ENCODE data around the gene DCLRE1A. TPM values are rescaled to one million over a fixed set of nuclear protein-coding genes. Genes with fewer than 3 reads are reported as not detected.
A peak's percentile ranks its signal among the peaks of the same experiment; 100 is the strongest.

The DCLRE1A gene
- total and polyA plus RNA-seq, 9 donors, result 4.4 to 6.6 (median 5.5) TPM

DNA sequence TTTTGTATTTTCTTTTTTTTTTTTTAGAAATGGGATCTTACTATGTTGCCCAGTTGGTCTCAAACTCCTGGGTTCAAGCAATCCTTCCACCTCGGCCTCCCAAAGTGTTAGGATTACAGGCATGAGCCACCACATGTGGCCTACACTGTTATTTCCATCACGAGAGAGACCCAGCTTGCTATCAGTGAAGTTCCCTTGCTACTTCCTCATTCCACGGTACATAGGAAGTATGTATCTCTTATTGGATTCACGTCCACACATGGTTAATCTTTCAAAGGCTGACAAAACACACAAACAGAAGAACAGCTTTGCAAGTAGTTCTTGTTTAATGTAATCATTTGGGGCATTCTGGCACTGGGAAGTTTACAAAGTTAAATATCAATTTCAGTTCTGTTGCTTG lies 50.9 kb downstream of the DCLRE1A start:
- peaks cover 6% of the 10 kb centered on the region for H3K27me3 ChIP-seq (ENCODE audit: control insufficient read depth, insufficient read depth, low read length)
- peaks cover 4% of the 10 kb centered on the region for H3K4me1 ChIP-seq (ENCODE audit: control insufficient read depth, insufficient read depth, low read length)
- WGBS (ENCODE audit: insufficient coverage), result no CpG with 5 or more reads among the region's 4 CpGs
- no peaks in the 10 kb centered on the region for H3K9me3 ChIP-seq (replicated peaks; ENCODE audit: control insufficient read depth, low read depth, low read length)
- H3K27ac ChIP-seq (ENCODE audit: low read length), result no peak overlapping the region
- peak; percentile 7 for DNase-seq
- H3K36me3 ChIP-seq (ENCODE audit: control insufficient read depth, insufficient read depth, low read length), result no peaks in the 10 kb centered on the region
- H3K4me3 ChIP-seq (ENCODE audit: low read length), result no peak overlapping the region

DNA sequence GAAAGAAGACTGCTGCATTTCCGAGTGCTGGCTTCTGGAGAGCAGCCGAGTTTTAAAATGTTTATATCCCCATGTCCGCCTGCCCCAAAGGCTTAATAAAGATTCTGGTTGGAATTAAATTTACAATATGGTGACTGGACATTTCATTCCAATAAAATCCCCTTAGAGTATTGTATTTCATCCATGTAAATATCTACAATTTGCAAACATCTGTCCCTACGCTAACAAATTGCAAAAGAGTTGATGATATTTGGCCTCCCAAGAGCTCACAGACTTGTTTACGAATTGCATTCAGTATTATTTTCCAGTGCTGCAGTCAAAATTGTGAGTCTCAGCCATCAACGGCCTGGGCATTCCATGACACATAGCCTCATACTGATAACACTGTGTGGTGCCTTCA lies 52.3 kb downstream of the DCLRE1A start:
- DNase-seq, result peak; percentile 88
- peaks cover 4% of the 10 kb centered on the region for H3K4me1 ChIP-seq (ENCODE audit: control insufficient read depth, insufficient read depth, low read length)
- WGBS (ENCODE audit: insufficient coverage), result 16% methylated on average over 3 of the region's 6 CpGs
- H3K36me3 ChIP-seq (ENCODE audit: control insufficient read depth, insufficient read depth, low read length), result no peaks in the 10 kb centered on the region
- peaks cover 6% of the 10 kb centered on the region for H3K27me3 ChIP-seq (ENCODE audit: control insufficient read depth, insufficient read depth, low read length)
- no peaks in the 10 kb centered on the region for H3K9me3 ChIP-seq (replicated peaks; ENCODE audit: control insufficient read depth, low read depth, low read length)
- peak overlapping the region; percentile 9 for H3K27ac ChIP-seq (ENCODE audit: low read length)
- no peak overlapping the region for H3K4me3 ChIP-seq (ENCODE audit: low read length)

GRCh38 chr10:113791691-113792090 lies 62.2 kb downstream of the DCLRE1A start:
- no peaks in the 10 kb centered on the region for H3K4me1 ChIP-seq (ENCODE audit: control insufficient read depth, insufficient read depth, low read length)
- 100% methylated on average over 1 of the region's 2 CpGs for WGBS (ENCODE audit: insufficient coverage)

GRCh38 chr10:113788604-113789083 lies 65.2 kb downstream of the DCLRE1A start:
- no peaks in the 10 kb centered on the region for H3K36me3 ChIP-seq (ENCODE audit: control insufficient read depth, insufficient read depth, low read length)
- no peak overlapping the region for H3K4me3 ChIP-seq (ENCODE audit: low read length)
- H3K27ac ChIP-seq (ENCODE audit: low read length), result no peak overlapping the region
- DNase-seq, result peak; percentile 62
- H3K9me3 ChIP-seq (replicated peaks; ENCODE audit: control insufficient read depth, low read depth, low read length), result no peaks in the 10 kb centered on the region
- H3K4me1 ChIP-seq (ENCODE audit: control insufficient read depth, insufficient read depth, low read length), result no peaks in the 10 kb centered on the region
- 37% methylated on average over 3 of the region's 9 CpGs for WGBS (ENCODE audit: insufficient coverage)
- no peaks in the 10 kb centered on the region for H3K27me3 ChIP-seq (ENCODE audit: control insufficient read depth, insufficient read depth, low read length)

More at GRCh38 chr10:113791691-113792090, 62.2 kb downstream of the DCLRE1A start:
- DNase-seq, result no peak
- Histone ChIP-seq H3K27ac (ENCODE audit: low read length) (no peak overlapping the region), H3K36me3 (ENCODE audit: control insufficient read depth, insufficient read depth, low read length) (no peaks in the 10 kb centered on the region), H3K27me3 (ENCODE audit: control insufficient read depth, insufficient read depth, low read length) (peaks cover 2% of the 10 kb centered on the region), H3K9me3 (replicated peaks; ENCODE audit: control insufficient read depth, low read depth, low read length) (no peaks in the 10 kb centered on the region), H3K4me3 (ENCODE audit: low read length) (no peak overlapping the region)

Other genes with a start within 250 kb of the DCLRE1A start
- 14.6 TPM for gene NRAP, start 190.0 kb downstream of the DCLRE1A start, total RNA-seq
- 10 to 100 TPM in 2 of 8 donors, 1 to 10 TPM in 6; 2.6 to 17.5 (median 7.2) TPM for gene NRAP, start 190.0 kb downstream of the DCLRE1A start, polyA plus RNA-seq (ENCODE audit: insufficient read depth in 1 of 8, insufficient read length in 8 of 8, low replicate concordance in 1 of 8)
- 14.9 TPM for gene CASP7, start 174.2 kb downstream of the DCLRE1A start, total RNA-seq
- gene CASP7, start 174.2 kb downstream of the DCLRE1A start, polyA plus RNA-seq (ENCODE audit: insufficient read depth in 1 of 8, insufficient read length in 8 of 8, low replicate concordance in 1 of 8), result 10 to 100 TPM; 11.3 to 22.0 (median 15.9) TPM
- gene PLEKHS1, start 102.4 kb downstream of the DCLRE1A start, total RNA-seq, result 0.04 TPM
- 1 to 10 TPM in 2 of 8 donors, under 1 TPM in 4, not detected in 2; 0.02 to 2.2 (median 0.35) TPM for gene PLEKHS1, start 102.4 kb downstream of the DCLRE1A start, polyA plus RNA-seq (ENCODE audit: insufficient read depth in 1 of 8, insufficient read length in 8 of 8, low replicate concordance in 1 of 8)
- gene NHLRC2, start 579 bp upstream of the DCLRE1A start, total RNA-seq, result 14.2 TPM
- gene NHLRC2, start 579 bp upstream of the DCLRE1A start, polyA plus RNA-seq (ENCODE audit: insufficient read depth in 1 of 8, insufficient read length in 8 of 8, low replicate concordance in 1 of 8), result 10 to 100 TPM in 5 of 8 donors, 1 to 10 TPM in 3; 7.8 to 16.3 (median 11.5) TPM
- gene ADRB1, start 189.8 kb upstream of the DCLRE1A start, total RNA-seq, result 0.09 TPM
- under 1 TPM in 7 of 8 donors, not detected in 1; 0.05 to 0.20 (median 0.07) TPM for gene ADRB1, start 189.8 kb upstream of the DCLRE1A start, polyA plus RNA-seq (ENCODE audit: insufficient read depth in 1 of 8, insufficient read length in 8 of 8, low replicate concordance in 1 of 8)